ENCODE results near the gene GLP1R.

The GLP1R gene

DNA sequence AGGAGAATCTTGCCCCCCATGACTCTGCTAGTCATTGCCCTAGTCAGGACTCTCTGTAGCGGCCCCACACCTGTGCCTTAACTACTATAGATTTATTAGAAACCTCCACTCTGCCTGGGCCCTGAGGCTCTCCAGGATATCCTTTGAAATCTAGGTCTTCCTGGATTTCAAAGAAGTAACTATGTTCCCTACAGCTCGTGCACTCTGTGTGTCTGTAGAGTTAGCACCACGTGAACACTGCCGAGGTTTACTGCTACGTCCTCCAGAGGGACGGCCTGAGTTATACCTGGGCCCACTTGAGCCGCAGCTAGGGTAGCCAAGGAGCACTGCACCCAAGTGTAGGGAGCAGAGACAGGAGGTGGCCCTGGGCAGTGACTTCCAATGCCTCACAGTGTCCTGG lies 19.8 kb downstream of the GLP1R start:
- H3K4me3 ChIP-seq (ENCODE audit: low read depth, low read length), result no peak overlapping the region
- no peaks in the 10 kb centered on the region; the same call in 1 of the 2 replicates for H3K9me3 ChIP-seq (ENCODE audit: control insufficient read depth, insufficient read depth, low read depth, low read length)
- ChIA-PET CTCF (interaction anchor here (0.6 kb wide), 1 partner anchor 888 kb away, joined by 3 read pairs; no protein-coding TSS in a partner anchor), POLR2A (no interaction called here)
- TF ChIP-seq ZNF16 (tag by site-specific recombination; IDR thresholded peaks at IDR 0.05; ENCODE audit: low read depth) (no peak), ZNF610 (tag by site-specific recombination; IDR thresholded peaks at IDR 0.05; ENCODE audit: borderline replicate concordance) (no peak), RBAK (tag by site-specific recombination; IDR thresholded peaks at IDR 0.05) (no peak), ZNF211 (tag by site-specific recombination; IDR thresholded peaks at IDR 0.05; ENCODE audit: low read depth) (no peak), ZNF433 (tag by site-specific recombination; IDR thresholded peaks at IDR 0.05; ENCODE audit: low read depth) (no peak), GLIS1 (tag by site-specific recombination; IDR thresholded peaks at IDR 0.05) (no peak), ZNF354C (tag by site-specific recombination; IDR thresholded peaks at IDR 0.05; ENCODE audit: borderline replicate concordance, low read depth) (no peak), ZNF585B (tag by site-specific recombination; IDR thresholded peaks at IDR 0.05) (no peak), ZNF426 (tag by site-specific recombination; IDR thresholded peaks at IDR 0.05) (no peak), OSR2 (tag by site-specific recombination; IDR thresholded peaks at IDR 0.05) (no peak), ZNF114 (tag by site-specific recombination; IDR thresholded peaks at IDR 0.05) (no peak), ZNF174 (tag by site-specific recombination; IDR thresholded peaks at IDR 0.05) (no peak), AEBP2 (tag by site-specific recombination; IDR thresholded peaks at IDR 0.05; ENCODE audit: borderline replicate concordance) (no peak), ZNF707 (tag by site-specific recombination; IDR thresholded peaks at IDR 0.05) (no peak)
- no peak overlapping the region for H3K27ac ChIP-seq (ENCODE audit: extremely low read depth, low read depth, low read length)
- H3K4me1 ChIP-seq (ENCODE audit: control insufficient read depth, insufficient read depth, low read length), result no peaks in the 10 kb centered on the region
- H3K36me3 ChIP-seq (ENCODE audit: control insufficient read depth in 2 of 2, insufficient read depth in 1 of 2, low read length in 2 of 2), result no peaks in the 10 kb centered on the region

DNA sequence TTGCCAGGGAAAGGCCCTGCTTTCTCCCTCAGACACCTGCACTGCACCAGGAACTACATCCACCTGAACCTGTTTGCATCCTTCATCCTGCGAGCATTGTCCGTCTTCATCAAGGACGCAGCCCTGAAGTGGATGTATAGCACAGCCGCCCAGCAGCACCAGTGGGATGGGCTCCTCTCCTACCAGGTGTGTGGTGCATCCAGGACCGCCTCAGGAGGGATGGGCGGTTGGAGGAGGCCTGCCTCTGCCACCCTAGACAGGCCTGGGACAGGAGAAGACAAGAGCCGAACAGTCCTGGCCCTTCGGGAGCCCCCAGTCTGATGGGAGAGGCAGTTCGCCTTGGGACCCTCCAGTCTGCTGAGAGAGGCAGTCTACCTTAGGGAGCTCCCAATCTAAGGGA lies 24.2 kb downstream of the GLP1R start:
- Histone ChIP-seq H3K36me3 (ENCODE audit: control insufficient read depth in 2 of 2, insufficient read depth in 1 of 2, low read length in 2 of 2) (no peaks in the 10 kb centered on the region), H3K4me1 (ENCODE audit: control insufficient read depth, insufficient read depth, low read length) (no peaks in the 10 kb centered on the region), H3K9me3 (ENCODE audit: control insufficient read depth, insufficient read depth, low read depth, low read length) (no peaks in the 10 kb centered on the region; the same call in 1 of the 2 replicates), H3K27ac (ENCODE audit: extremely low read depth, low read depth, low read length) (no peak overlapping the region), H3K4me3 (ENCODE audit: low read depth, low read length) (no peak overlapping the region)
- ChIA-PET POLR2A (no interaction called here), CTCF (no interaction called here)
- TF ChIP-seq ZNF19 (tag by site-specific recombination; IDR thresholded peaks at IDR 0.05; ENCODE audit: low read depth), result no peak
- TF ChIP-seq ZNF555 (tag by site-specific recombination; conservative IDR thresholded peaks at IDR 0.05), result no peak
- no peak for TF ChIP-seq ZNF112 (tag by site-specific recombination; IDR thresholded peaks at IDR 0.05)
- TF ChIP-seq ZBTB7A (tag by site-specific recombination; IDR thresholded peaks at IDR 0.05; ENCODE audit: low read depth), result no peak
- TF ChIP-seq SALL2 (tag by site-specific recombination; IDR thresholded peaks at IDR 0.05; ENCODE audit: borderline replicate concordance), result no peak
- TF ChIP-seq ZNF510 (tag by site-specific recombination; IDR thresholded peaks at IDR 0.05; ENCODE audit: insufficient replicate concordance), result no peak
- TF ChIP-seq ZNF561 (tag by site-specific recombination; IDR thresholded peaks at IDR 0.05; ENCODE audit: borderline replicate concordance), result no peak
- TF ChIP-seq ZNF155 (tag by site-specific recombination; IDR thresholded peaks at IDR 0.05), result no peak
- no peak for TF ChIP-seq ZNF433 (tag by site-specific recombination; IDR thresholded peaks at IDR 0.05; ENCODE audit: low read depth)
- no peak for TF ChIP-seq ZNF23 (tag by site-specific recombination; IDR thresholded peaks at IDR 0.05; ENCODE audit: borderline replicate concordance)

All from HEK293 (cell line).